GM21786 (cell line): Measurements from ENCODE around the gene PTPRCAP.
"Not testable (repeated sequence)": the region's sequence is repeated elsewhere in the genome, so short reads cannot be mapped to it uniquely, and the experiment has no call there.

Experiments
- ATAC-seq: cut with Tn5 transposase; IDR thresholded peaks from one replicate; pipeline ENCODE4 v1.9.1; 2021; ENCODE audit not compliant: unreplicated experiment

PTPRCAP gene

DNA sequence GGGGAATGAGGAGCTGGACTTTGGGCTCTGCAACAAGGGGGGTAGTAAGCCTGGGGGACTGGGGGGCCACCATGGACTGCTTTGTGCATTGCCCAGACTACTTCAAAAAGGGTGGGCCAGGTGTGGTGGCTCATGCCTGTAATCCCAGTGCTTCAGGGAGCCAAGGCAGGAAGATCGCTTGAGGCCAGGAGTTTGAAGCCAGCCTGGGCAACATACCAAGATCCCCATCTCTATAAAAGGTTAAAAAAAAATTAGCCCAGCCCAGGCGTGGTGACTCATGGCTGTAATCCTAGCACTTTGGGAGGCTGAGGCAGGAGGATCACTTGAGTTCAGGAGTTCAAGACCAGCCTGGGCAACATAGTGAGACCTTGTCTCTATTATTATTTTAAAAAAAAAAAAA lies 28.0 kb upstream of the PTPRCAP start:
- not testable (repeated sequence) for ATAC-seq

GRCh38 chr11:67465189-67465510 lies 27.7 kb upstream of the PTPRCAP start:
- no peak for ATAC-seq

DNA sequence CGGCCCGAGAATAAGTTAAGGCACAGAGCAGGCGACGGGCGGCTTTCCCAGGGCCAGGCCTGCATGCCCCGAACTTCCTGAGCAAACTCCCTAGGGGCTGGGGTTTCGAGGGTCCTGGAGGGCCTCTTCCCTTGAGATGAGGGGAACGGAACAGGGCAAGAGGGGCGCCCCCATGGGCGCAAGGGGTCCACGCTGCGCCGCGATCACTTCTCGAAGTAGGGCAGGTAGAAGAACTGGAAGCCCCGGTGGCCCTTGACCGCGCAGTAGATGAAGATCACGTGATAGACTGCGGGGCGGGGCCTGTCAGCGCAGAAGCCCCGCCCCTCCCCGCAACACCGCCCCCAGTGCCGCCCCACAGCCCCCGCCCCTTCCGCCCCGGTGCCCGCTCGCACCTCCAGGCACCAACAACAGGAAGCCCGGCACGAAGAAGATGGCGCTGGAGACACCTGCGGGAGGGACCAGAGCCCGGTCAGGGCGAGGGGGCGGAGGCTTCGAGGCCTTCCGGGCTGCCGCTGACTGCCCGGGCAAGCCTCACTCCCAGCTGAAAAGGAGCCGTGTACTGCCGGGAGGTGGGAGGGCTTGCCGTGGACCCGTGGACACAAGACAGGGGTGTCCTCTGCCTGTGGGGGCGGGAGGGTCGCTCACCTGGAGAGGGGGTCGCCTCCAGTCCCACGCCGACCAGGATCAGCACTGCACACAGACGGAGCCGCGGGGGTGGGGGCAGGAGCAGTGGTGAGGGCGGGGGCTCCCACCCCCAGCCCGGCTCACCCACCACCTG lies 27.1 kb upstream of the PTPRCAP start:
- peak; percentile 45 for ATAC-seq

DNA sequence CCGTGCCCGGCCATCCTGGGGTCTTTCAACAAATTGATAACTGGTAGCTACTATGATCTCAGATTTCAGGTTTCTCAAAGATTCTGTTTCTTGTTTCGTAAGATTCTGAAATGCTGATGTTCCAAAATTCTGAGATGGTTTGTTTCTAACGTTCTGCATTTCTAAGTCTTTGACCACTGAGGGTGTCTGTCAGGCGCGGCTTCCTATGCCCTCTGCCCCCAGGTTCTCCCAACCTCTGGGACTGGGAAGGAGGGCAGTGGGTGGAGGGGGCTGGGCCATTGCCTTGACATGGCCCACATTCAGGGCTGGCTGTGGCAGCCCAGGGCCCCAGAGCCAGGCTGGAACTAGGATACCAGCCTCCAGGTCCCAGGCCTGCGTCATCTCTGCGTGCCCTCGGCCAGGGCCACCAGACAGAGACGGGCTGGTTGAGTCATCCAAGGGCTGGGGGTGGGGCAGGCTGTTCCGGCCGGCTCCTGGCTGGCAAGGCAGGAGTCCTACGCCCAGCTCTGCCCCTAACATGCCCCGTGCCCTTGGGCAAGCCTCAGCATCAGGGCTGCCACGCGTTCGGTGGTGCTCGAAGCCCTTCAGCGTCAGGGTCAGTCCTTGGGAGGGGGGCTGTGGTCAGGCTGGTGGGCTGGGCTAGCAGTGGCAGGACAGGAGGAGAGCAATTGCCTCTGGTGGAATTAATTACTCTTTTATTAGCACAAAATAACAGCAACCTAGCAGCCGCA lies 26.4 kb upstream of the PTPRCAP start:
- ATAC-seq = no peak

DNA sequence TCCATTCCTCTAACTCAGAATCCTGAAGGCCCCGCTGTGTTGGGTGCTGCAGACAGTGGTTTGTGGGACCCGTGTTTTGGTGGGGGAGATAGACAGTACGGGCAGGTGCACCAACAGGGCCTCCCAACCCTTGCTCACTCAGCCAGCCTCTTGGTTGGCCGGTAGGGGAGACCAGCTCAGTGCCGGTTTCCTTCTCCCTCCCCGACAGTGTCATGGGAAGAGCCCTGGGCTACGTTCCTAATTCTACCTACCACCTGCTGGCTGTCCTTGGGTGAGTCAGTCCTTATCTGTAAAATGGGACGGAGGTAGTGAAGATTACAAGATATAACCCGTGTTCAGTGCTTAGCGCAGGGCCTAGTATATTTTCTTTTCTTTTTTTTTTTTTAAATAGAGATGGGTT lies 25.7 kb upstream of the PTPRCAP start:
- ATAC-seq = no peak

GRCh38 chr11:67458266-67458665 lies 20.8 kb upstream of the PTPRCAP start:
- ATAC-seq = no peak

DNA sequence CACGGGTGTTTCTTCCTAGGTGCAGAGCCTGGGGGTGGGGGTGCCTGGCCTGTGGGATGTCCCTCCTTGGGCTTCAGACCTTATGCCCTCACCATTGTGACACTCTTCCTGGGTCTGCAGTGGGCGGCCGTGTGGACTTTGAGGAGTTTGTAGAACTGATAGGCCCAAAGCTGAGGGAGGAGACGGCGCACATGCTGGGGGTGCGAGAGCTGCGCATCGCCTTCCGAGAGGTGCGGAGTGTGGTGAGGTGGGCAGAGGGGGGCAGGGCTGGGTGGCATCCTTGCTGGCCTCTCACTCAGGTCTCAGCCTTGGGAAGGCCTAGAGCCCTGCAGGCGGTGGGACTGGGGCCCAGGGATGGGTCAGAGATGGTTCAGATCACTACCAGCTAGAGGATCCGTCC lies 20.0 kb upstream of the PTPRCAP start:
- ATAC-seq = no peak

- ATAC-seq = no peak
These were observed 18.7 kb upstream of the PTPRCAP start for GRCh38 chr11:67456068-67456705.

DNA sequence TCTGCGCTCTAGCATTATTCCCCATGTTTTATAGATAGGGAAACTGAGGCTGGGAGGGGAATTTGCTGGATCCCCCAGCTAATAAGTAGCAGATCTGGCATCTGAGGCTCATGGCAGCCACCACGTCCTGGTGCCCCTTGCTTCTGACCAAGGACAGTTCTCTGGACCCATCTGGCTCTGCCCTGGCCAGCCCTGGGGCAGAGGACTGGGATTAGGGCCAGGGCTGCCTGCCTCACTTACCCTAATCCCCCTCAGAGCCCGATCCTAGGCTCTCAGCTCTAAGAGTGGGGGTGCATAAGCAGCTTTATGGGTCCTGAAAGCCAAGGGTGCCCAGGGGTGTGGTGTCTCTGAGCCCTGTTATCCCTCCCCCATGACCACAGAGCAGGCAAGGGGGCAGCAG lies 17.6 kb upstream of the PTPRCAP start, which contains the start of gene CABP4:
Gene CABP4 (plus strand): TSS at position 301 of the 400 bp plus-strand sequence. CDS start 70 bp downstream, at position 371.
- ATAC-seq = no peak

GRCh38 chr11:67453816-67454732 lies 16.6 kb upstream of the PTPRCAP start:
- ATAC-seq = no peak

- no peak for ATAC-seq
These were observed 14.9 kb upstream of the PTPRCAP start, which contains the start of gene GPR152 for GRCh38 chr11:67452141-67452952. Gene GPR152 (minus strand): TSS chr11:67452729. CDS start chr11:67452724, 5 bp downstream.

- no peak for ATAC-seq
These were observed 14.1 kb upstream of the PTPRCAP start for GRCh38 chr11:67451658-67451976.

- no peak for ATAC-seq
These were observed 13.5 kb upstream of the PTPRCAP start for GRCh38 chr11:67450796-67451657.

DNA sequence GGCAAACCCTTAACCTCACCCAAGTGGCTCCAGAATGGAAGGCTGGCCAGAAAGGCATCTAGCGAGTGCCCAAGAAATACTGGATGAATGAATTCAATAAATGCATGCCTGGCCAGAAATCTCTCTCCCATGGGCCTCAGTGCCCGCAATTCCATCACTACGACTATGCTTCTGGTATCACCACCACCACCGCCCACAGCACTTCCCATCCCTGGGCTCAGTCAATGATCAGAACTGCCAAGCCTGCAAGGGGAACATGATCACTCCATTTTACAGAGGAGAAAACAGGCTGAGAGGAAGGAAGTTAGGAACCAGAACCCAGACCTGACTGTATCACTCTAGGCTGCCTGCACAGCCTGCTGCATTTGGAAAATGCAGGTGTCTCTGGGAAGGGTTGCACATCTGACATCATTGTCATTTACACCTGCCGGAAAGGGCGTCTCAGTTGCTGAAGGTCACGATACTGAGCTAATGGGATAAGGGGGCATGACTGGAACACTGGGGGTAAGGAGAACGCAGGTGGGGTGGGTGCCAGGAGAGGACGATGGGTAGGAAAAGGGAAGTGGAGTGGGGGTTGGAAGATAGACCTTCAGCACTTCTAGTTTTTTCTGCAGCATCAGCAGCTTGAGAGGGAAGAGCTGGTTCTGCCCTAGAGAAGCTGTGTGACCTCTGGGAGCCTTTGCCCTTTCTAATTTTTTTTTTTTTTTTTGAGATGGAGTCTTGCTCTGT lies 11.8 kb upstream of the PTPRCAP start:
- ATAC-seq = no peak

- no peak for ATAC-seq
These were observed 10.7 kb upstream of the PTPRCAP start for GRCh38 chr11:67448220-67448609.

DNA sequence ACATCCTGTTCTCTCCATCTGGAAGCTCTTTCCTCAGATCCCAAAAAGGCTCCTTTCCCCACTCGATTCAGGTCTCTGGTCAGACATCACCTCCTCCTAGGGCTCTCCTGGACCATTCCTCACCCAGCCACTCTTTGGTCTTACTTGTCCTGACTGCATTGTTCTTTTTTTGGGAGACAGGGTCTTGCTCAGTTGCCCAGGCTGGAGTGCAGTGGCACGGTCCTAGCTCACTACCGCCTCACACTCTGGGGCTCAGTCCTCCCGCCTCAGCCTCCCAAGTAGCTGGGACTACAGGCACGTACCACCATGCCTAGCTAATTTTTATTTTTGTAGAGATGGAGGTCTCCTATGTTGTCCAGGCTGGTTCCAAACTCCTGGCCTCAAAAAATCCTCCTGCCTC lies 8.0 kb upstream of the PTPRCAP start:
- ATAC-seq = no peak

DNA sequence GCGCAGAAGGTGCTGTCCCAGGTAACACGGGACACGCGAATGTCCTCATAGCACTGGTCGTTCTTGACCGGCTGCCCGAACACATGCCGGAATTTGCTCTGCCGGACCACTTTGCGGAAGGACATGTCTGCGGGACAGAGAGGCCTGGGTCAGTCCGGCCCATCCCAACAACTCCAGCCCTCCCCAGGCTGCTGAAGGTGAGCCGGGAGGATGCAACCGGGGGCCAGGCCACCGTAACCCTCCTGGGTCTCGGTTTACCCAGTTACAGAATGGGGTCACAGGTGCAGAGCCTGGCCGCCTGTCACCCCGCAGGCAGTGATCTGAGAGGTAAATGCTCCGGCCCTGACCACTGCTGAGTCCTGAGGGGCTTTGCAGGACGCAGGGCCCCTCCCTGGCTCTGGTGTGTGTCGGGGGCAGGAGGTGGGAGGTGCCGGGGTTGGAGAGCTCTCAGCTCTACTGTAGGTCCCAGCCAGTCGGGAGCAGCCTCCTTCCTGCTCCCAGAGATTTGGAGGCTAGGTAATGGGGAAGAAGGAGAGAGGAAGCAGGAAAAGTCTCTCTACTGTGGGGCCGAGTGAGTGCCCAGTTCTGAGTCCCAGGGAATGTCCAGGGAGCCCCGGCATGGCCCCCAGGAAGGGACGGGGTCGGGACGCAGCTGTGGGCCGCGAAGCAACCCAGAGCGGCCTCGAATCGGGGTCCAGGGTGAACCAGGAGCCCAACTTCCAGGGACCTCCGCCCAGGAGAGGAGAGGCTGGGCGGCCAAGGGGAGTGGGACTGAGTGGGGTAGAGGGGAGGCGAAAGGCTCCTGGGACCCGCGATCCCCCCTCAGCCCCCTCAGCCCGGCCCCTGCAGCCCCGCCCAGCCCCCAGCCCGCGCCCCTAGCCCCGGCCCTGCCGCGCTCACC lies 5.3 kb upstream of the PTPRCAP start:
- ATAC-seq = no peak
